Neural progenitor cell (in vitro differentiated cells): ENCODE measurements around the gene TUBB2B. TPM values are rescaled to one million over a fixed set of nuclear protein-coding genes. Genes with fewer than 3 reads are reported as not detected.

Experiments
- DNase-seq: peaks from one replicate; pipeline ENCODE4 v3.0.0-alpha.2; 2016; ENCODE audit warnings: low spot score
- H2AFZ ChIP-seq: fragments of 200-600 bp; sonication (generic); replicated peaks from 2 replicates; pipeline ENCODE4 v1.6.1; 2016; ENCODE audit warnings: antibody characterized with exemption
- H3F3A ChIP-seq: fragments of 200-600 bp; sonication (generic); 2 replicates; pipeline ENCODE4 v1.6.1; 2016; ENCODE audit warnings: antibody characterized with exemption, low read depth
- H3K27ac ChIP-seq: fragments of 200-600 bp; sonication (generic); 2 replicates; pipeline ENCODE4 v1.5.1; 2016; ENCODE audit warnings: mild to moderate bottlenecking
- H3K27me3 ChIP-seq: fragments of 200-600 bp; sonication (generic); 2 replicates; pipeline ENCODE4 v1.6.1; 2016; ENCODE audit warnings: mild to moderate bottlenecking, moderate library complexity
- H3K36me3 ChIP-seq: fragments of 200-600 bp; sonication (generic); 2 replicates; pipeline ENCODE4 v1.5.1; 2016
- H3K4me1 ChIP-seq: fragments of 200-600 bp; sonication (generic); 2 replicates; pipeline ENCODE4 v1.6.1; 2016; ENCODE audit warnings: mixed run types
- H3K4me2 ChIP-seq: fragments of 200-600 bp; sonication (generic); 2 replicates; pipeline ENCODE4 v1.6.1; 2016
- H3K4me3 ChIP-seq: fragments of 200-600 bp; sonication (generic); 2 replicates; pipeline ENCODE4 v1.5.1; 2016
- H3K79me2 ChIP-seq: fragments of 200-600 bp; sonication (generic); 2 replicates; pipeline ENCODE4 v1.6.1; 2016; ENCODE audit warnings: low read depth
- H3K9ac ChIP-seq: fragments of 200-600 bp; sonication (generic); 2 replicates; pipeline ENCODE4 v1.6.1; 2016
- H3K9me3 ChIP-seq: fragments of 200-600 bp; sonication (generic); 2 replicates; pipeline ENCODE4 v1.5.1; 2016; ENCODE audit warnings: low read depth
- H4K20me1 ChIP-seq: fragments of 200-600 bp; sonication (generic); 2 replicates; pipeline ENCODE4 v1.6.1; 2016; ENCODE audit warnings: low read depth
- H3K27ac Mint-ChIP-seq: 3 replicates; pipeline ENCODE4 v1.8.0; 2021; ENCODE audit warnings: mixed read lengths
- H3K27me3 Mint-ChIP-seq: 2 replicates; pipeline ENCODE4 v1.8.0; 2022; ENCODE audit warnings: low read depth, mild to moderate bottlenecking, inconsistent platforms, moderate library complexity, mixed read lengths; ENCODE audit not compliant: insufficient read depth
- H3K36me3 Mint-ChIP-seq: 3 replicates; pipeline ENCODE4 v1.8.0; 2021; ENCODE audit warnings: mixed read lengths
- H3K4me1 Mint-ChIP-seq: 3 replicates; pipeline ENCODE4 v1.8.0; 2021; ENCODE audit warnings: mixed read lengths
- H3K4me3 Mint-ChIP-seq: 3 replicates; pipeline ENCODE4 v1.8.0; 2021; ENCODE audit warnings: mild to moderate bottlenecking, moderate library complexity, mixed read lengths
- H3K9me3 Mint-ChIP-seq: 3 replicates; pipeline ENCODE4 v1.8.0; 2020; ENCODE audit warnings: mixed read lengths
- CTCF ChIP-seq: fragments of 200-600 bp; sonication (generic); IDR thresholded peaks from 2 replicates; pipeline ENCODE4 v1.5.1; 2017; ENCODE audit warnings: antibody characterized with exemption, mild to moderate bottlenecking
- EZH2 ChIP-seq: fragments of 200-600 bp; sonication (generic); IDR thresholded peaks from 2 replicates; pipeline ENCODE4 v1.6.1; 2017; ENCODE audit warnings: antibody characterized with exemption, mild to moderate bottlenecking, moderate library complexity
- EZH2phosphoT487 ChIP-seq: fragments of 200-600 bp; sonication (generic); IDR thresholded peaks from 2 replicates; pipeline ENCODE4 v1.6.1; 2017; ENCODE audit warnings: antibody characterized with exemption
- total RNA-seq: library from RNA; depleted of rRNA; stranded (reverse); fragments of >200 nt; gene quantifications from 2 replicates; pipeline ENCODE4 v1.2.3, GENCODE V29; 2015; ENCODE audit warnings: low replicate concordance

Gene TUBB2B
- total RNA-seq, 1 donor from 2014 or later = 362 TPM

- no peak overlapping the region for H3K4me2 ChIP-seq
- peaks cover 21% of the 10 kb centered on the region for H3K9me3 Mint-ChIP-seq
- peaks cover 3% of the 10 kb centered on the region for H3K27me3 Mint-ChIP-seq
- H3K9ac ChIP-seq = no peak overlapping the region
- no peaks in the 10 kb centered on the region for H3K9me3 ChIP-seq
- peaks cover 23% of the 10 kb centered on the region for H3K4me1 ChIP-seq
- peaks cover 36% of the 10 kb centered on the region for H3K4me1 Mint-ChIP-seq
- no peaks in the 10 kb centered on the region for H4K20me1 ChIP-seq
- H3K4me3 ChIP-seq = no peak overlapping the region
- peak overlapping the region; percentile 7 for H3K27ac Mint-ChIP-seq
- peaks cover 26% of the 10 kb centered on the region for H3F3A ChIP-seq
- no peaks in the 10 kb centered on the region for H3K36me3 ChIP-seq
- TF ChIP-seq EZH2 (no peak), CTCF (no peak), EZH2phosphoT487 (no peak)
- no peak for DNase-seq
- no peak overlapping the region for H2AFZ ChIP-seq
- no peaks in the 10 kb centered on the region for H3K27me3 ChIP-seq
- H3K36me3 Mint-ChIP-seq = peaks cover 3% of the 10 kb centered on the region
- H3K4me3 Mint-ChIP-seq = no peak overlapping the region
- H3K27ac ChIP-seq = no peak overlapping the region
- no peaks in the 10 kb centered on the region for H3K79me2 ChIP-seq
These were observed 21.0 kb downstream of the TUBB2B start for GRCh38 chr6:3206339-3207015.

- Histone ChIP-seq H3K4me3 (no peak overlapping the region), H3K4me2 (no peak overlapping the region), H3K36me3 (no peaks in the 10 kb centered on the region), H3K27ac (no peak overlapping the region), H3K27me3 (no peaks in the 10 kb centered on the region), H3K9me3 (no peaks in the 10 kb centered on the region), H2AFZ (no peak overlapping the region), H3K9ac (no peak overlapping the region), H4K20me1 (no peaks in the 10 kb centered on the region), H3K4me1 (peaks cover 23% of the 10 kb centered on the region), H3F3A (peaks cover 26% of the 10 kb centered on the region), H3K79me2 (no peaks in the 10 kb centered on the region)
- no peak for TF ChIP-seq EZH2
- TF ChIP-seq EZH2phosphoT487 = no peak
- no peak for TF ChIP-seq CTCF
- H3K9me3 Mint-ChIP-seq = peaks cover 21% of the 10 kb centered on the region
- no peak overlapping the region for H3K27ac Mint-ChIP-seq
- peaks cover 3% of the 10 kb centered on the region for H3K36me3 Mint-ChIP-seq
- H3K4me1 Mint-ChIP-seq = peaks cover 36% of the 10 kb centered on the region
- no peak overlapping the region for H3K4me3 Mint-ChIP-seq
- peaks cover 3% of the 10 kb centered on the region for H3K27me3 Mint-ChIP-seq
- DNase-seq = no peak
These were observed 21.5 kb downstream of the TUBB2B start for GRCh38 chr6:3205913-3206312.

GRCh38 chr6:3204921-3205320, 22.5 kb downstream of the TUBB2B start:
- Histone ChIP-seq H3K4me1 (peaks cover 23% of the 10 kb centered on the region), H2AFZ (no peak overlapping the region), H3F3A (peaks cover 23% of the 10 kb centered on the region), H3K4me2 (no peak overlapping the region), H3K9ac (no peak overlapping the region), H3K9me3 (no peaks in the 10 kb centered on the region), H4K20me1 (no peaks in the 10 kb centered on the region), H3K36me3 (no peaks in the 10 kb centered on the region), H3K4me3 (no peak overlapping the region), H3K79me2 (no peaks in the 10 kb centered on the region), H3K27me3 (no peaks in the 10 kb centered on the region), H3K27ac (no peak overlapping the region)
- DNase-seq = no peak
- Mint-ChIP-seq H3K4me1 (peaks cover 36% of the 10 kb centered on the region), H3K27ac (no peak overlapping the region), H3K4me3 (no peak overlapping the region), H3K36me3 (peaks cover 3% of the 10 kb centered on the region), H3K27me3 (peaks cover 3% of the 10 kb centered on the region), H3K9me3 (peaks cover 22% of the 10 kb centered on the region)
- TF ChIP-seq EZH2phosphoT487 (no peak), EZH2 (no peak), CTCF (no peak)
